HUES48 (cell line): ENCODE results near the gene FCRL5.
"Not testable (repeated sequence)": the region's sequence is repeated elsewhere in the genome, so short reads cannot be mapped to it uniquely, and the experiment has no call there.

Source experiments
- H3K27ac ChIP-seq: one replicate; pipeline ENCODE4 v1.7.0; 2013; ENCODE audit warnings: low read depth, low read length, inconsistent platforms
- H3K27me3 ChIP-seq: 2 replicates; pipeline ENCODE4 v1.6.1; 2013; ENCODE audit warnings: mild to moderate bottlenecking, low read length; ENCODE audit not compliant: control insufficient read depth, insufficient read depth
- H3K36me3 ChIP-seq: 2 replicates; pipeline ENCODE4 v1.6.1; 2013; ENCODE audit warnings: low read length; ENCODE audit not compliant: control insufficient read depth, insufficient read depth
- H3K4me1 ChIP-seq: 2 replicates; pipeline ENCODE4 v1.6.1; 2013; ENCODE audit warnings: mild to moderate bottlenecking, low read length; ENCODE audit not compliant: control insufficient read depth, insufficient read depth
- H3K4me3 ChIP-seq: 2 replicates; pipeline ENCODE4 v1.5.1; 2013; ENCODE audit warnings: mild to moderate bottlenecking, low read depth, low read length
- H3K9ac ChIP-seq: 2 replicates; pipeline ENCODE4 v1.6.1; 2013; ENCODE audit warnings: mild to moderate bottlenecking, low read depth, low read length, moderate library complexity
- H3K9me3 ChIP-seq: 2 replicates; pipeline ENCODE4 v1.6.1; 2013; ENCODE audit warnings: low read length; ENCODE audit not compliant: control insufficient read depth, insufficient read depth

Gene FCRL5

DNA sequence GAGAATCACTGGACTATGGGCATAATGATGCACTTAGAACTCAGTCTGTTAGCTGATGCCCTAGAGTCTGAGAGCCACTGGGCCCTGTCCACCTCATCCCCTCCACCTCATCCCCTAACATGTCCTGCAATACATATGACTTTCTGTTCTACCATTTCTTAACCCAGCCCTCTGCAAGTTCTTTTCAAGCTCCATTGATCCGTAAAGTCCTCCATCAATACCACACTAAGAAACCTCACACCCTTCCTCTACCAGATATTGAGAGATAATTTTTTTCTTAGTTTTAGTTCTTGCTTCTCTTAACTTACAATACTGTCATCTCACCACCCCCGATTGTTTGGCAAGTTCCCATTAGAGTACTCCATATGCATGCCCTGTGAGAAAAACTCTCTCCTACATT lies 23.4 kb upstream of the FCRL5 start:
- no peaks in the 10 kb centered on the region for H3K36me3 ChIP-seq
- H3K27ac ChIP-seq: no peak overlapping the region
- H3K4me3 ChIP-seq: no peak overlapping the region
- H3K27me3 ChIP-seq: no peaks in the 10 kb centered on the region
- no peaks in the 10 kb centered on the region for H3K4me1 ChIP-seq
- H3K9me3 ChIP-seq: no peaks in the 10 kb centered on the region
- no peak overlapping the region for H3K9ac ChIP-seq

DNA sequence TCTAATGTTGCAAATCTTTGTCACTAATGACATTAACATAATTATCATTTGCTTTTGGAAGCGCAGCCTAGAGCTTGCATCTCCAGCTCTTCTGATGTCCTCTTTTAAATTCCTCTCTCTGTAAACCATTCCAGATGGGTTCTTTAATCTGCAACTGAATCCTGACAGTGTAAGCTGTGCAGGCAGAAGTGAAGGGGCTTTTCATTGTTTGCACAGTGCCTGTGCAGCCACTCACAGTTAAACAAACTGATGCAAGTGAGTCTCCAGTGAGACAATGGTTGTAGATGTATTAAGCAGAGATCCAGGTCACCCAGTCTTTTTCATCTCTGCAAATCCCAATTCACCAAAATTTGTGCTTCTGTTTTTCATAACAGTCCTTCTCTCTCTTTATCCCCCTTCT lies 22.5 kb upstream of the FCRL5 start:
- H3K36me3 ChIP-seq: no peaks in the 10 kb centered on the region
- H3K4me3 ChIP-seq: no peak overlapping the region

DNA sequence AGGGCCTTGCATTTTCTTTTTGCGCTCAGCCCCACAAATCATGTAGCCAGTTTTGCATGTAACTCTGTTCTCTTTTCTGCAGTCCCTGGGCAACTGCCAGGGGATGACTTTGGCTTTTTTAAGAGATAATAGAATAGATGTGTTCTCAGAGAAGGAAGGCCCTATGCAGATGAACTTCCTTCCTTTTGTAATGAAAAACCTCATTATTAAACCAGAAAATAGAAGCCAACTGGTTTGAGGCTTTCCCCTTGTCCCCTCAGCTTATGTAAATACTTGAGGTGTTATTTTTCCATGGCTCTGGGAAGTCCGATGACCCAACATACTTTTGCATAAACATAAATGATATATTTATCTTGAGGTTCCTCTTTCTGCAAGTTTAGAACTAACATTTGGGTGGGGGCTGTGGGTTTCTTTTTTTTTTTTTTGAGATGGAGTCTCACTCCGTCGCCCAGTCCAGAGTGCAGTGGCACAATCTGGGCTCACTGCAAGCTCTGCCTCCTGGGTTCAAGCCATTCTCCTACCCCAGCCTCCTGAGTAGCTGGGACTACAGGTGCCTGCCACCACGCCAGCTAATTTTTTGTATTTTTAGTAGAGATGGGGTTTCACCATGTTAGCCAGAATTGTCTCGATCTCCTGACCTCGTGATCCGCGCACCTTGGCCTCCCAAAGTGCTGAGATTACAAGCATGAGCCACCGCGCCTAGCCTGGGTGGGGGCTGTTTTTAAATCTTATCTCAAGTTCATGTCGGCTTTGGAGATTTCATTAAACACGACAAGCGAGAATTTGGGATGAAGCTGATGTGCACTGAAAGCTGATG lies 14.4 kb upstream of the FCRL5 start:
- H3K27ac ChIP-seq: peak overlapping the region; percentile 67

More for the DNA sequence above, 22.5 kb upstream of the FCRL5 start:
- no peaks in the 10 kb centered on the region for H3K27me3 ChIP-seq
- H3K4me1 ChIP-seq: peaks cover 4% of the 10 kb centered on the region; the same call in 1 of the 2 replicates
- H3K9me3 ChIP-seq: no peaks in the 10 kb centered on the region
- no peak overlapping the region for H3K9ac ChIP-seq
- H3K27ac ChIP-seq: no peak overlapping the region

DNA sequence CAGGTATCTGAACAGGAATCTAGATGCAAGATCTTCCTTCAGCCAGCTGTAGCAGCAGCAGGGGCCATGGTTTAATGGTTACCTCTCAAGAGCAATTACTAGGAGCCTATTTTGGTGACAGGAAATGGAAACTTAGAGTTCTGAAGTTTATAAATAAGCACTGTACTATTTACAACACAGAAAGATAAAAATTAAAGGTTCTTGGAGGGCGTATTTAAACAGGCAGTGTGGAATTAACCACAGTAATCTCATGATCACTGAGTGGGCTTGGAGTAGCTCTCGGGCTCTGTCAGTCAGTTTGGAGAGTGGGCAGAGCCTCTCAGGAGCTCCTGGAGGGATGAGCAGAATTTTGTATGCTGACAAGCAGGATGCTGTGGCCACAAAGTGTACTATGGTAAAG lies 10.2 kb upstream of the FCRL5 start:
- Histone ChIP-seq H3K36me3 (no peaks in the 10 kb centered on the region), H3K9me3 (no peaks in the 10 kb centered on the region), H3K27me3 (no peaks in the 10 kb centered on the region; the same call in 1 of the 2 replicates), H3K4me1 (peaks cover 33% of the 10 kb centered on the region), H3K9ac (no peak overlapping the region), H3K4me3 (no peak overlapping the region), H3K27ac (no peak overlapping the region)

More for the DNA sequence above, 14.4 kb upstream of the FCRL5 start:
- H3K4me3 ChIP-seq: peak overlapping the region; percentile 25; the same call in 1 of the 2 replicates
- no peak overlapping the region for H3K9ac ChIP-seq
- H3K4me1 ChIP-seq: peaks cover 35% of the 10 kb centered on the region
- H3K27me3 ChIP-seq: no peaks in the 10 kb centered on the region; the same call in 1 of the 2 replicates
- H3K9me3 ChIP-seq: no peaks in the 10 kb centered on the region
- no peaks in the 10 kb centered on the region for H3K36me3 ChIP-seq

DNA sequence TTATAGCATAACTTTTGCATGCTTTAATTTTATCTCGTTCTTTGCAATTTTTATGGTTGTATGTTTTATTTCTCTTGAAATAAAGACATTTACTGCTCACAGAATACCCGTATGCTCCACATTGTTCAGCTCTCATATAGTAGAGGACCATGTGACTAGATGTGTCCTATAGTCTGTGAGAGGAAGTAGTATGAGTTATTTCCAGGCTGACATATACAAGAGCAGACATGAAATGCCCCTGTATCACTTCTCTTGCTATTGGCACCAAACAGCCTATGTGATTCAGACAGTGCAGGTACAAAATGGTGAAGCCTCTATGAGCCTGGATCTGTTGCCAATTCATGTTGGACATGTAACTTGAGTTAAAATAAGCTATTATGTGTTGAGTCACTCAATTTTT lies 5.8 kb upstream of the FCRL5 start:
- Histone ChIP-seq H3K9me3 (no peaks in the 10 kb centered on the region), H3K27ac (no peak overlapping the region), H3K9ac (no peak overlapping the region), H3K4me1 (peaks cover 13% of the 10 kb centered on the region; the same call in 1 of the 2 replicates), H3K4me3 (no peak overlapping the region), H3K27me3 (no peaks in the 10 kb centered on the region; the same call in 1 of the 2 replicates), H3K36me3 (no peaks in the 10 kb centered on the region)

DNA sequence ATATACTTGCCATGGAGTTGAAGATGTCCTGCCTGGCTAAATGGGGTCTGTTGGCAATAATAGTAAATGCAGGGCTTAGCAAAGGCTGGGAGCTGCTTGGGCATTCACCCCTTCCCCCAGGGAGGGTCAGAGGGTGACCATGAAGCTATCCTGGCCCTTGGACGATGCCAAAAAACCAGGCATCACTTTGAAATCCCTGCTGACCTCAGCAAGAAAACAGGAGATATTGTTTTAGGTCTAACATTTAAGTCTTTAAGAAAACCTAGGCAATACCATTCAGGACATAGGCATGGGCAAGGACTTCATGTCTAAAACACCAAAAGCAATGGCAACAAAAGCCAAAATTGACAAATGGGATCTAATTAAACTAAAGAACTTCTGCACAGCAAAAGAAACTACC lies 4.2 kb downstream of the FCRL5 start:
- H3K9me3 ChIP-seq, H3K27me3 ChIP-seq, H3K4me3 ChIP-seq, H3K9ac ChIP-seq, H3K27ac ChIP-seq, H3K4me1 ChIP-seq, H3K36me3 ChIP-seq: not testable (repeated sequence)

DNA sequence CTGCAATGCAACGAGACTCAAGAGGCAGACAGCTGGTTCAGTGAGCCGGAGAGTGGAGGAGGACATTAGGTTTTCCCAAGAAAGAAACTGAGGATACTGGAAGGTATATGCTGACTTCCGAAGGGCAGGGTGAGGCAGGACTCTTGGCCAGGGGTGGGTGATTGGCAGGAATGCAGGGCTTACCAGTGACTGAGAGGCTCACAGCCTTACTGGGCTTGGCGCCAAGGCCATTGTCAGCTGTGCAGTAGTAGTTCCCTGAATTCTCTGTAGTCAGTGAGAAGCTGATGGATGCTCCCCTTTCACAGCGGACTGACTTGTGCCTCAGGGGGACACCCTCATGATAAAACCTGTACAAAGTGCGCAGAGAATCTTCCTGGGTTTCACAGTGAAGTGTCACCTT lies 9.6 kb downstream of the FCRL5 start:
- H3K9me3 ChIP-seq: peaks cover 7% of the 10 kb centered on the region
- no peak overlapping the region for H3K9ac ChIP-seq
- no peak overlapping the region for H3K27ac ChIP-seq
- H3K4me1 ChIP-seq: peaks cover 25% of the 10 kb centered on the region
- H3K4me3 ChIP-seq: no peak overlapping the region
- no peaks in the 10 kb centered on the region for H3K27me3 ChIP-seq
- H3K36me3 ChIP-seq: no peaks in the 10 kb centered on the region

DNA sequence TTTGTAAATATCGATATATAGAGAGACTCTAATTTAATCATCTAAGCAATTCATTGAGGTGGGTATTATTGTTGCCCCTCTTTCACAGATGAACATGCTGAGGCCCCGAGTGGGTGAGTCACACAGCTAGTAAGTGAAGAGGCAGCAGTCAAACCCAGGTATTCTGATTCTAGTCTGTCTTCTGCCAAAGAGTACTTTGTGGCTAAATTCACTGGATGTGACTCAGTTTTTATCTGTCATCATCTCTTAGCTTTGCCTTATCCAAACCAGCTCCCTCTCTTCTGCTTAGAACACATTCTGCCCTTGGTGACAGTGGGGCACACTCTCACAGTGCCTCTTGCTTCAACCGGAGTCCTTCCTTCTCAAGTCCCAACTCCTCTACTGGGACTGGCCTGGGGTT lies 11.5 kb downstream of the FCRL5 start:
- no peak overlapping the region for H3K27ac ChIP-seq
- H3K4me3 ChIP-seq: no peak overlapping the region
- no peaks in the 10 kb centered on the region for H3K27me3 ChIP-seq
- H3K9me3 ChIP-seq: peaks cover 15% of the 10 kb centered on the region
- peaks cover 25% of the 10 kb centered on the region for H3K4me1 ChIP-seq
- H3K36me3 ChIP-seq: no peaks in the 10 kb centered on the region
- H3K9ac ChIP-seq: no peak overlapping the region

DNA sequence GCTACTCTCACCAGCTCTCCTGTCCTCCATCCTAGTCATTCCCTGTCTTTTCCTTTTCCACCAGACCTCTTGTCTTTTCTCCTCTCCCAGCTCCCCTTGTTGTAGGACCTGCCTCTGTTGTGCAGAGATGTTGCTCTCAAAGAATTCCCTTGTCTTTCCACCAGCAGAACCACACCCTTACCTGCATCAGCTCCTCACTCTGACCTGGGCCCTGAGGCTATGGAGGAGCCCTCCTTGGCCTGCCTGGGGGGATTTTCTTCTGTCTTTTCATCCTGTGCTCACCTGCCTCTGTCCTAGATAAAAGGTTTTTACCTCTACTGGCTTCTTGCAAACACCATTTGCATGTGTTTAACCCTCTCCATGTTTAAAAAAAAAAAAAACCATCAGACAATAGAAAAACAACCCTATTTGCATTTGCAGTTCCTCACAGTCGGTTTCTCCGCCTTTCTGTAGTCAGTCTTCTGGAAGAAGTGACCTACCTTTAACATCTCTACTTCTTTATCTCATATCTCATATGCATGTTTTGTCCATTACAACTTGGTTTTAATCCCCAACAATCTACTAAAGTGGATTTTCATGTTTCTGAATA lies 12.1 kb downstream of the FCRL5 start:
- Histone ChIP-seq H3K4me1 (peaks cover 25% of the 10 kb centered on the region), H3K36me3 (no peaks in the 10 kb centered on the region), H3K27ac (peak overlapping the region; percentile 54), H3K9ac (0 out of 2 replicates have a peak overlapping the region, but pooled peaks have one; percentile 8), H3K27me3 (no peaks in the 10 kb centered on the region), H3K4me3 (peak overlapping the region; percentile 2; the same call in 1 of the 2 replicates), H3K9me3 (peaks cover 15% of the 10 kb centered on the region)

DNA sequence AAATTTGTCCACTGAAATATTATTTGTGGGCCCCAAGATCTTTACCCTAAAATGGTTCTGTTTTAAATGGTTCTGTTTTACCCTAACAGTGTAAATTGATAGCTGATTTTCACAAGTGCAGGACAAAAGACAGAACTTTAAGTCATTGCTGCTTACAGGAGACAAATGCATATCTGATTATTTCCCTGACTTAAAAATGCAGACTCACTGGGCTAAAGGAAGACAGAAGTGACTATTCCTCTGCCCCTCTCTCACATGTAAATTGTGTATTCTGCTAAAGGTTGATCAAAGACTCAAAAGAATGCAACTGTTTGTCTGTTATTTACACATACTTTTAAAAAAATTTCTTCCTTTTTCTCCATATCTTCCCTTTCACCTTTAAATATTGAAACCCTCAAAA lies 12.7 kb downstream of the FCRL5 start:
- H3K36me3 ChIP-seq: no peaks in the 10 kb centered on the region
- peak overlapping the region; percentile 54 for H3K27ac ChIP-seq
- H3K4me1 ChIP-seq: peaks cover 25% of the 10 kb centered on the region
- H3K9ac ChIP-seq: 0 out of 2 replicates have a peak overlapping the region, but pooled peaks have one; percentile 8
- no peak overlapping the region for H3K4me3 ChIP-seq
- H3K27me3 ChIP-seq: no peaks in the 10 kb centered on the region
- peaks cover 15% of the 10 kb centered on the region for H3K9me3 ChIP-seq

DNA sequence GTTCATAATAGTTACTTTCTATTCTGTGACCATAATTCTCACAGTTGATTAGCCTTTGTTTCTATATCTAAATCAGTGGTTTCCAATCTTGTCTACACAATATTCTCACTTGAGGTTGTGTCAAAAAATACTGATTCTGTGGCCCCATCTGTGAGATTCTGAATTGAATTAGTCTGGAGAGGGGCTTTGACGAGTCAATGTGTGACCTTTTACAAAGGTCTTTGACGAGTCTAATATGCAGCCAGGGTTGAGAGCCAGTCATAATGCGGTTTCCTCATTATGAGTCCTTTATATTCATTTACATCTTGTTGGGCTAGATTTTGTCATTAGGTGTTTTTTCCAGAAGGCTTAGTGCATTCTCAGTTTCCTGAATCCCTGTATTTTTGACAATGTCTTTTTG lies 19.7 kb downstream of the FCRL5 start:
- no peaks in the 10 kb centered on the region for H3K27me3 ChIP-seq
- H3K27ac ChIP-seq: no peak overlapping the region
- H3K4me1 ChIP-seq: no peaks in the 10 kb centered on the region
- H3K9me3 ChIP-seq: peaks cover 7% of the 10 kb centered on the region
- H3K36me3 ChIP-seq: no peaks in the 10 kb centered on the region
- no peak overlapping the region for H3K4me3 ChIP-seq
- no peak overlapping the region for H3K9ac ChIP-seq
